GM18507 (cell line): ENCODE results near the gene PLVAP.

Experiments used
- DNase-seq: peaks from one replicate; pipeline ENCODE4 v3.0.0; 2011; ENCODE audit warnings: low read depth; ENCODE audit not compliant: insufficient read length; ENCODE audit errors: extremely low spot score
- FAIRE-seq: peaks from 2 replicates; lab custom pipeline; 2011; peaks lifted over from hg19 to GRCh38; lab: Jason Lieb, UNC

The PLVAP gene

GRCh38 chr19:17376935-17377600, at the start of gene PLVAP:
TSS of gene PLVAP (minus strand) at chr19:17377342. CDS start at chr19:17377288, 54 bp downstream.
- FAIRE-seq: no peak
- no peak for DNase-seq

- no peak for DNase-seq
- FAIRE-seq: peak; percentile 38
Observed at GRCh38 chr19:17424743-17425365, 47.7 kb upstream of the PLVAP start.

DNA sequence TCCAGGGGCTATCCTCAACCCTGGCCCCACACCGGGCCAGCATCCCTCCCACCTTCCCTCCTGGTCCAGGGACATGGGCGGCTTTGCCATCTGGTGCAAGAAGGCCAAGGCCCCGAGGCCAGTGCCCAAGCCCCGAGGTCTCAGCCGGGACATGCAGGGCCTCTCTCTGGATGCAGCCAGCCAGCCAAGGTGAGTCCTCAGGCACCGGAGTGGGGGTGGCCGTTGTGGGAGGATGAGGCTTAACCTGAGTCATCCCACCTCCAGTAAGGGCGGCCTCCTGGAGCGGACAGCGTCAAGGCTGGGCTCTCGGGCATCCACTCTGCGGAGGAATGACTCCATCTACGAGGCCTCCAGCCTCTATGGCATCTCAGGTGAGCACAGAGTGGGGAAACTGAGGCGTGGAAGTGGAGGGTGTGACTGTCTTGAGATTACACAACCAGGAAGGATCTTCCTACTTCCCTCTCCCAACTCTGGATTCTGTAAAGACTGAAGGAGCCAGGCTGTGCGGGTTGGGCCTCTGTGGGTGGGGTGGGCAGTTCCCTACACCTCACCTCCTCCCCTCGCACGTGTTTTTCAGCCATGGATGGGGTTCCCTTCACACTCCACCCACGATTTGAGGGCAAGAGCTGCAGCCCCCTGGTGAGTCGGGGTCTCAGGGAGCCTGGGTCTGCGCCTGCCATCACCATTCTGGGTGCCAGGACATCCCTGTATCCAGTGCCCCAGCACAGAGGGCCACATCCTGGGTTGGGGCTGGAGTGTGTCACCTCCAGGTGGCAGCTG, 46.5 kb upstream of the PLVAP start:
- FAIRE-seq: no peak

GRCh38 chr19:17421942-17422341, 44.8 kb upstream of the PLVAP start:
- no peak for DNase-seq
- no peak for FAIRE-seq

More for the DNA sequence above, 46.5 kb upstream of the PLVAP start:
- no peak for DNase-seq

- no peak for DNase-seq
- no peak for FAIRE-seq
Observed at GRCh38 chr19:17420475-17420924, 43.4 kb upstream of the PLVAP start.

GRCh38 chr19:17419621-17420474, 42.7 kb upstream of the PLVAP start, which contains the start of gene MVB12A:
TSS of gene MVB12A (plus strand) at chr19:17420047. CDS start at chr19:17420136, 89 bp downstream.
- FAIRE-seq (peak; percentile 99), DNase-seq (peak; percentile 98)

DNA sequence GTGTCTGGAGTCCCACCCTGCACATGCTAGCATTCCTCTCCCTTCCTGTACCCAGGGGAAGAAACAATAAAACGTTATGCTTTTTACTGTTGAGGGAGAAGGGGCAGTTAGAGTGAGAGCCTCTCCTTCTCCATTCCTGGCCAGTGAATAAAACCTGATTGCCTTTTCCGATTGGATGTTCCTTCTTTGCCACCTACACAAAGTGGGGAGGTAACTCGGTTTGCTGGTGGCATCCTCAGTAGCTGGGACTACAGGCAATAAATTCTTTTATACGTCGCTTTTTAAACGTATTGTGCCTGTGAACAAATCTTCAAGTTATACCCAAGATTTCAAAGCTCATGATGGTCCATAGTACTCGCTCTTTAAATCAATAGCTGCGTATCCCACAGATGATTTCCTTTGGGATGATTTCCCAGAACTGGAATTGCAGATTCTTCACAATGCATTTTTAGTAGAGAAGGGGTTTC, 42.0 kb upstream of the PLVAP start:
- FAIRE-seq (no peak), DNase-seq (no peak)

GRCh38 chr19:17418710-17419109, 41.6 kb upstream of the PLVAP start:
- DNase-seq: no peak

DNA sequence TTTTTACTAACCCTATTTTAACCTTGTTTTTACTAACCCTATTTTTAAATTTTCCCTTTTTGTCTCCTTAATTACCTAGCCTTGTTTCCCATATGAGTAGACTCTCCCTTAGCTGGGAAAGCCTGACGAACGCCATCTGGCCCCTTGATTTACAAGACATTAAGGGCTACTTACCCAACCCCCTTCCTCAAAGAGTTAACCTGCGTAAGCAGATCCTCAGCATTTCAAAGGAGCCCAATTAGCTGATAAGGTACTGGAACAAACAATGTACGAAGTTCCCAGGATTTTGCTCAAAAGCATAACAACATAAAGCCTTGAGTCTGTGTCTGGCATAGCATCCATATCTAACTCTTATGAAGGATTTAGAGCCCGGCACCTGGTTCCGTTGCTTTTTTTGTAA, 38.0 kb upstream of the PLVAP start:
- FAIRE-seq (no peak), DNase-seq (no peak)

More at GRCh38 chr19:17418710-17419109, 41.6 kb upstream of the PLVAP start:
- FAIRE-seq: no peak

DNA sequence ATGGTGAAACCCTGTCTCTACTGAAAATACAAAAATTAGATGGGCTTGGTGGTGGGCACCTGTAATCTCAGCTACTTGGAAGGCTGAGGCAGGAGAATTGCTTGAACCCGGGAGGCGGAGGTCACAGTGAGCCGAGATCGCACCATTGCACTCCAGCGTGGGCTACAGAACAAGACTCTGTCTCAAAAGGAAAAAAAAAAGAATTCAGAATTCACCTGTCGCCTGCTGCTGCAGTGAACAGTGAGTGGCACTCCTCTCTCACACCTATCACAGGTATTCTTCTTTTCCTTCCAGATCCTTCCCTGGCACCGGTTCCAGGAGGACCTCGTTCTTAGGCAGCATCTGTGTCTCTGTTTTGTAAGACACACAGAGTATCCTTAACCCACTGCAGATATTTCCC, 37.0 kb upstream of the PLVAP start:
- DNase-seq (no peak), FAIRE-seq (no peak)

DNA sequence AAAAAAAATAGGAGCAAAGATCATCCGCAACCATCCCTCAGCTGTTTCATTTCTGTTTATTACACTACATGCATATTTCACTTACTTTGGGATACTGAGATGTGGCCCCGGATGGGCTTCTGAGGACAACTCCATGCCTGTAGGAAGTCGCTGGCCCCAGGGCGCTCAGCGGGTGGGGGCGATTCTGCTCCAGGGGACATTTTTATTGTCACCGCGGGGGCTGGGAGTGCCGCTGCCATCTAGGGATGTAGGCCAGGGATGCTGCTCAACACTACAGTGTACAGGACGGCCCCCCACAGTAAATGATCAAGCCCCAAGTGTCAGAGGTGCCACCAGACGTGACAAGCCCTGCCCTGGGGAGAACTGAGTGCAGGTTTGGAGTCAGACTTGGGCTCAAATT, 34.7 kb upstream of the PLVAP start:
- FAIRE-seq (no peak), DNase-seq (no peak)

- FAIRE-seq: no peak
- DNase-seq: no peak
Observed at GRCh38 chr19:17409990-17410389, 32.8 kb upstream of the PLVAP start.

- DNase-seq (no peak), FAIRE-seq (peak; percentile 44)
Observed at GRCh38 chr19:17406887-17407196, 29.7 kb upstream of the PLVAP start.

GRCh38 chr19:17406046-17406886, 29.1 kb upstream of the PLVAP start:
- DNase-seq (no peak), FAIRE-seq (no peak)

GRCh38 chr19:17405250-17406045, 28.3 kb upstream of the PLVAP start, which contains the start of gene BST2:
TSS of gene BST2 (minus strand) at chr19:17405630. CDS start at chr19:17405575, 55 bp downstream.
- DNase-seq: peak; percentile 87
- FAIRE-seq: peak; percentile 97

DNA sequence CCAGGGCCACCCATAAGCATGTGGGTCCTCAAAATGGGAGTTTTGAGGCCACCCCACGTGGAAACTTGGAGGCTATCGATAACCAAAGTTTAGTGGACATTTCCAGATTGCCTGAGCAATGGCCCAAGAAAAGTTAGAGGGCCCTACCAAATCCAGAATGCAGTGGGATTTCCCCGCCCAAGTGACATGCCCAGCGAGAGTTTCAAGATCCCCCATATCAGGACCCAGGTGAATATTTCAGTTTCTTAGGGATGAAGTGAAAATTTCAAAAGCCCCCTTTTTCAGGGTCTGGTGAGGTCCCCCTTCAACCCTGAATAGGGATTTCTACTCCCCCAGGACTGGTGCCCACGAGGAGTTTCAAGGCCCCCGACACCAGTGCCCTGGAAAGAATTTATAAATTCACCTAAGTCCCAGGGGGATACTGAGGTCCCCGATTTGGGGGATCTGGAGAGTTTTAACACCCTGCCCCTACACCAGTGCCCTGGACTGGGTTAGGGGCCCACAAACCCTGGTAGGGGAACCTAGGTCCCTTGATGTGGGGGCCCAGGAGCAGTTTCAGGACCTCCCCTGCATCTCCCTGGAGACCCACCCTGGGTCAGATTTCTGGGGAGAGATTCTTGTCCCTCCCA, 27.6 kb upstream of the PLVAP start:
- FAIRE-seq (no peak), DNase-seq (no peak)

GRCh38 chr19:17404015-17404414, 26.9 kb upstream of the PLVAP start:
- DNase-seq (no peak), FAIRE-seq (no peak)
